CD8-positive, alpha-beta memory T cell (primary cell): ENCODE data around the gene RFC5. TPM values are rescaled to one million over a fixed set of nuclear protein-coding genes. Genes with fewer than 3 reads are reported as not detected.
"Not testable (repeated sequence)": the region's sequence is repeated elsewhere in the genome, so short reads cannot be mapped to it uniquely, and the experiment has no call there.

Experiments used
- CTCF ChIA-PET: fragments of 350-600 bp; sonication (Branson Sonifier 250); formaldehyde crosslinking; loops from one replicate; lab custom pipeline; 2021; ENCODE audit warnings: antibody characterized with exemption; lab: Charles Lee
- POLR2A ChIA-PET: fragments of 350-600 bp; sonication (Branson Sonifier 250); formaldehyde crosslinking; loops from one replicate; lab custom pipeline; 2021; ENCODE audit warnings: antibody characterized with exemption; lab: Charles Lee
- DNase-seq, 5 donors: peaks; one replicate each; pipeline versions ENCODE4 v3.0.0 to v3.0.0-alpha.2; 2020 to 2022; ENCODE audit warnings: mixed read lengths in 1 of 5
- H3K27ac ChIP-seq: one replicate; pipeline ENCODE4 v1.7.0; 2013; ENCODE audit warnings: low read depth, mild to moderate bottlenecking, low read length, moderate library complexity
- H3K27me3 ChIP-seq: 2 replicates; pipeline ENCODE4 v1.7.0; 2013; ENCODE audit warnings: low read length, mild to moderate bottlenecking; ENCODE audit not compliant: insufficient read depth, poor library complexity, severe bottlenecking
- H3K36me3 ChIP-seq: 2 replicates; pipeline ENCODE4 v1.7.0; 2013; ENCODE audit warnings: mild to moderate bottlenecking, low read length, moderate library complexity; ENCODE audit not compliant: insufficient read depth
- H3K4me1 ChIP-seq: 2 replicates; pipeline ENCODE4 v1.7.0; 2013; ENCODE audit warnings: mild to moderate bottlenecking, low read length, moderate library complexity; ENCODE audit not compliant: insufficient read depth
- H3K4me3 ChIP-seq: 2 replicates; pipeline ENCODE4 v1.7.0; 2013; ENCODE audit warnings: mild to moderate bottlenecking, low read length
- H3K9me3 ChIP-seq: 2 replicates; pipeline ENCODE4 v1.7.0; 2013; ENCODE audit warnings: mild to moderate bottlenecking, low read length
- H3K27ac Mint-ChIP-seq, 8 donors: one replicate each; pipeline ENCODE4 v1.8.0; 2020 to 2021; ENCODE audit warnings: mixed read lengths in 8 of 8, mild to moderate bottlenecking in 6 of 8, inconsistent platforms in 3 of 8, moderate library complexity in 3 of 8
- H3K27me3 Mint-ChIP-seq, 2 donors: one replicate each; pipeline ENCODE4 v1.8.0; 2020 to 2021; ENCODE audit warnings: mixed read lengths in 2 of 2, mild to moderate bottlenecking in 1 of 2, moderate library complexity in 1 of 2
- H3K36me3 Mint-ChIP-seq, 3 donors: one replicate each; pipeline ENCODE4 v1.8.0; 2020 to 2021; ENCODE audit warnings: mixed read lengths in 3 of 3, inconsistent platforms in 1 of 3, mild to moderate bottlenecking in 1 of 3
- H3K4me1 Mint-ChIP-seq, 3 donors: one replicate each; pipeline ENCODE4 v1.8.0; 2020 to 2021; ENCODE audit warnings: mixed read lengths in 3 of 3, inconsistent platforms in 1 of 3, mild to moderate bottlenecking in 1 of 3
- H3K4me3 Mint-ChIP-seq, 7 donors: one replicate each; pipeline ENCODE4 v1.8.0; 2020 to 2021; ENCODE audit warnings: mixed read lengths in 7 of 7, mild to moderate bottlenecking in 6 of 7, moderate library complexity in 4 of 7, inconsistent platforms in 2 of 7
- H3K9me3 Mint-ChIP-seq, 5 donors: one replicate each; pipeline ENCODE4 v1.8.0; 2020 to 2022; ENCODE audit warnings: mixed read lengths in 5 of 5, mild to moderate bottlenecking in 3 of 5, moderate library complexity in 2 of 5, inconsistent platforms in 1 of 5
- polyA plus RNA-seq: library from polyadenylated mRNA; unstranded; fragments of 300-500 nt; fragmentation: Illumina TruSeq; gene quantifications from one replicate; pipeline ENCODE4 v1.2.3, GENCODE V29; 2021
- total RNA-seq, 2 experiments: library from RNA; stranded (reverse); gene quantifications; one replicate each; pipeline ENCODE4 v1.2.3, GENCODE V29; 2021

RFC5 gene
- total and polyA plus RNA-seq, 3 experiments from 2014 or later = 14.0 to 67.4 (median 66.1) TPM

DNA sequence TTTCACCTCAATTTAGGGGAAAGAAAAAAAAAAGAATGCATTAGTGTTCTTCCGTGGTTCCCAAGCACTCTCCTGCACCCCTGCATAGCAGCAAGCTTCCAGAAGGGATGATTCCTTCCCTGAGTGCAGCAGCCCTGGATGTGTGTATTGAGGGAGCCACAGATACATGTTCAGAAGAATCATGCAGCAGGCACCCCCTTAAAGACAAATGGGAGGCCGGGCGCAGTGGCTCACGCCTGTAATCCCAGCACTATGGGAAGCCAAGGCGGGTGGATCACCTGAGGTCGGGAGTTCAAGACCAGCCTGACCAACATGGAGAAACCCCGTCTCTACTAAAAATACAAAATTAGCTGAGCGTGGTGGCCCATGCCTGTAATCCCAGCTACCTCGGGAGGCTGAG is 65.0 kb downstream of the RFC5 start:
- CTCF ChIA-PET = interaction anchor here (1.0 kb wide), 1 partner anchor 54 kb away, joined by 3 read pairs; the partner anchor contains the start of gene PEBP1
- H3K4me3 ChIP-seq, H3K4me1 Mint-ChIP-seq, H3K27me3 Mint-ChIP-seq, H3K36me3 Mint-ChIP-seq, H3K27me3 ChIP-seq, H3K27ac ChIP-seq, H3K4me1 ChIP-seq, POLR2A ChIA-PET, DNase-seq, H3K9me3 Mint-ChIP-seq, H3K4me3 Mint-ChIP-seq, H3K36me3 ChIP-seq, H3K27ac Mint-ChIP-seq, H3K9me3 ChIP-seq: not testable (repeated sequence)

Other genes with a start within 250 kb of the RFC5 start
- gene KSR2, start 47.7 kb upstream of the RFC5 start, total RNA-seq = under 1 TPM; 0.07 to 0.11 TPM
- not detected for gene KSR2, start 47.7 kb upstream of the RFC5 start, polyA plus RNA-seq
- gene WSB2, start 44.5 kb downstream of the RFC5 start, total RNA-seq = 10 to 100 TPM; 74.2 to 84.4 TPM
- gene WSB2, start 44.5 kb downstream of the RFC5 start, polyA plus RNA-seq = 24.8 TPM
- 1 to 10 TPM; 7.9 to 9.0 TPM for gene VSIG10, start 87.3 kb downstream of the RFC5 start, total RNA-seq
- gene VSIG10, start 87.3 kb downstream of the RFC5 start, polyA plus RNA-seq = 1.7 TPM
- 100 to 1,000 TPM; 140 to 142 TPM for gene PEBP1, start 119.4 kb downstream of the RFC5 start, total RNA-seq
- gene PEBP1, start 119.4 kb downstream of the RFC5 start, polyA plus RNA-seq = 317 TPM